Thyroid gland (tissue), 4 donors: ENCODE data around the gene DLGAP1. TPM values are rescaled to one million over a fixed set of nuclear protein-coding genes. Genes with fewer than 3 reads are reported as not detected.

ENCODE experiments used
- DNase-seq, 2 donors: peaks; one replicate each; pipeline ENCODE4 v3.0.0-alpha.2; 2019
- H3K27ac ChIP-seq, 3 donors: fragments of 200-600 bp; sonication (generic); 1 replicate in 2 of 3; 2 replicates in 1 of 3; pipeline ENCODE4 v1.5.1; 2016 to 2019; ENCODE audit warnings: mild to moderate bottlenecking in 1 of 3, moderate library complexity in 1 of 3
- H3K27me3 ChIP-seq: fragments of 200-600 bp; sonication (generic); one replicate; pipeline ENCODE4 v1.5.1; 2019
- H3K36me3 ChIP-seq, 2 donors: fragments of 200-600 bp; sonication (generic); one replicate each; pipeline ENCODE4 v1.5.1; 2016 to 2019
- H3K4me1 ChIP-seq, 2 donors: fragments of 200-600 bp; sonication (generic); one replicate each; pipeline ENCODE4 v1.5.1; 2017 to 2019
- H3K4me3 ChIP-seq, 3 donors: fragments of 200-600 bp; sonication (generic); replicated peaks in 1 of 3; 1 replicate in 2 of 3; 2 replicates in 1 of 3; pipeline ENCODE4 v1.5.1; 2016; ENCODE audit warnings: mild to moderate bottlenecking in 1 of 3
- H3K9me3 ChIP-seq: fragments of 200-600 bp; sonication (generic); one replicate; pipeline ENCODE4 v1.5.1; 2017
- POLR2A ChIP-seq, 2 donors: fragments of 450-650 bp; IDR thresholded peaks; one replicate each; pipeline ENCODE4 v1.6.1; 2017; ENCODE audit warnings: antibody characterized with exemption in 2 of 2, mild to moderate bottlenecking in 2 of 2, moderate library complexity in 1 of 2
- WGBS, 2 donors: methylation state at CpG; one replicate each; pipeline ENCODE4 v1.1.5; 2017; 5-methylcytosine and 5-hydroxymethylcytosine counted together
- intact Hi-C: fragments of 100-400 bp; cut with DNase I; formaldehyde crosslinking; loops from one replicate; pipeline ENCODE4 v1.15.1; 2023
- total RNA-seq, 4 donors: library from RNA; depleted of rRNA; stranded (reverse); fragments of >200 nt; gene quantifications; one replicate each; pipeline ENCODE4 v1.2.3, GENCODE V29; 2016
- TF ChIP-seq, protein P1 (sequence below), 6 experiments: fragments of 200-600 bp in 3 of 6; fragments of 450-650 bp in 3 of 6; sonication (generic) in 3 of 6; IDR thresholded peaks; one replicate each; pipeline ENCODE4 v1.5.1; 2016 to 2019; ENCODE audit warnings: antibody characterized with exemption in 6 of 6, mild to moderate bottlenecking in 2 of 6, inconsistent platforms in 1 of 6, moderate library complexity in 1 of 6

Gene DLGAP1
- total RNA-seq, 4 donors from 2014 or later = 0.25 to 2.7 (median 0.77) TPM

- H3K36me3 ChIP-seq = no peaks in the 10 kb centered on the region
- no peaks in the 10 kb centered on the region for H3K9me3 ChIP-seq
- TF ChIP-seq POLR2A (IDR thresholded peaks at IDR 0.05) = no peak
- TF ChIP-seq, protein P1, sequence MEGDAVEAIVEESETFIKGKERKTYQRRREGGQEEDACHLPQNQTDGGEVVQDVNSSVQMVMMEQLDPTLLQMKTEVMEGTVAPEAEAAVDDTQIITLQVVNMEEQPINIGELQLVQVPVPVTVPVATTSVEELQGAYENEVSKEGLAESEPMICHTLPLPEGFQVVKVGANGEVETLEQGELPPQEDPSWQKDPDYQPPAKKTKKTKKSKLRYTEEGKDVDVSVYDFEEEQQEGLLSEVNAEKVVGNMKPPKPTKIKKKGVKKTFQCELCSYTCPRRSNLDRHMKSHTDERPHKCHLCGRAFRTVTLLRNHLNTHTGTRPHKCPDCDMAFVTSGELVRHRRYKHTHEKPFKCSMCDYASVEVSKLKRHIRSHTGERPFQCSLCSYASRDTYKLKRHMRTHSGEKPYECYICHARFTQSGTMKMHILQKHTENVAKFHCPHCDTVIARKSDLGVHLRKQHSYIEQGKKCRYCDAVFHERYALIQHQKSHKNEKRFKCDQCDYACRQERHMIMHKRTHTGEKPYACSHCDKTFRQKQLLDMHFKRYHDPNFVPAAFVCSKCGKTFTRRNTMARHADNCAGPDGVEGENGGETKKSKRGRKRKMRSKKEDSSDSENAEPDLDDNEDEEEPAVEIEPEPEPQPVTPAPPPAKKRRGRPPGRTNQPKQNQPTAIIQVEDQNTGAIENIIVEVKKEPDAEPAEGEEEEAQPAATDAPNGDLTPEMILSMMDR (IDR thresholded peaks at IDR 0.05) = no peak
- no peak overlapping the region for H3K4me3 ChIP-seq
- no peak overlapping the region for H3K27ac ChIP-seq
- DNase-seq = no peak
- WGBS, 2 donors = 65 to 75% methylated on average over 6 of the region's 6 CpGs
- H3K27me3 ChIP-seq = no peaks in the 10 kb centered on the region
- no peaks in the 10 kb centered on the region for H3K4me1 ChIP-seq
- intact Hi-C loops = no loop called here
These were observed 320.4 kb downstream of the DLGAP1 start for GRCh38 chr18:4134700-4135099.

GRCh38 chr18:4130734-4131719 lies 324.1 kb downstream of the DLGAP1 start:
- no peaks in the 10 kb centered on the region for H3K4me1 ChIP-seq
- no peak overlapping the region for H3K27ac ChIP-seq
- 70 to 71% methylated on average over 12 of the region's 12 CpGs for WGBS, 2 donors
- no peaks in the 10 kb centered on the region for H3K27me3 ChIP-seq
- H3K4me3 ChIP-seq = no peak overlapping the region
- no peak for DNase-seq
- no peak for TF ChIP-seq POLR2A (IDR thresholded peaks at IDR 0.05)
- TF ChIP-seq, protein P1 (IDR thresholded peaks at IDR 0.05) = no peak
- intact Hi-C loops = no loop called here
- H3K9me3 ChIP-seq = no peaks in the 10 kb centered on the region
- no peaks in the 10 kb centered on the region for H3K36me3 ChIP-seq

- WGBS, 2 donors = 58 to 71% methylated on average over 1 of the region's 1 CpG
- no peak for TF ChIP-seq POLR2A (IDR thresholded peaks at IDR 0.05)
- TF ChIP-seq, protein P1 (IDR thresholded peaks at IDR 0.05) = no peak
- H3K4me3 ChIP-seq = no peak overlapping the region
- no peaks in the 10 kb centered on the region for H3K27me3 ChIP-seq
- DNase-seq = no peak
- intact Hi-C loops = no loop called here
- H3K36me3 ChIP-seq = no peaks in the 10 kb centered on the region
- H3K4me1 ChIP-seq = no peaks in the 10 kb centered on the region
- no peaks in the 10 kb centered on the region for H3K9me3 ChIP-seq
- H3K27ac ChIP-seq = no peak overlapping the region
These were observed 328.2 kb downstream of the DLGAP1 start for GRCh38 chr18:4126939-4127338.

- WGBS, 2 donors = 48 to 51% methylated on average over 6 of the region's 6 CpGs
- H3K9me3 ChIP-seq = no peaks in the 10 kb centered on the region
- no peaks in the 10 kb centered on the region for H3K4me1 ChIP-seq
- no peak for DNase-seq
- TF ChIP-seq, protein P1 (IDR thresholded peaks at IDR 0.05) = no peak
- TF ChIP-seq POLR2A (IDR thresholded peaks at IDR 0.05) = no peak
- H3K27ac ChIP-seq = no peak overlapping the region
- H3K4me3 ChIP-seq = no peak overlapping the region
- no peaks in the 10 kb centered on the region for H3K36me3 ChIP-seq
- no peaks in the 10 kb centered on the region for H3K27me3 ChIP-seq
- intact Hi-C loops = no loop called here
These were observed 329.4 kb downstream of the DLGAP1 start for GRCh38 chr18:4125627-4126230.

GRCh38 chr18:4125224-4125623 lies 329.9 kb downstream of the DLGAP1 start:
- Histone ChIP-seq H3K27me3 (no peaks in the 10 kb centered on the region), H3K4me1 (no peaks in the 10 kb centered on the region), H3K36me3 (no peaks in the 10 kb centered on the region), H3K9me3 (no peaks in the 10 kb centered on the region), H3K4me3 (no peak overlapping the region), H3K27ac (no peak overlapping the region)
- no peak for TF ChIP-seq POLR2A (IDR thresholded peaks at IDR 0.05)
- TF ChIP-seq, protein P1 (IDR thresholded peaks at IDR 0.05) = no peak
- DNase-seq = no peak
- intact Hi-C loops = no loop called here
